DMS 273 treated with DMSO at 0.1 percent for 48 hours (cell line): ENCODE data around the gene HOXD8.
A peak's percentile ranks its signal among the peaks of the same experiment; 100 is the strongest.

Experiments used
- DNase-seq: peaks from one replicate; lab custom pipeline; 2025; lab: John Stamatoyannopoulos, UW

HOXD8 gene

GRCh38 chr2:176160986-176161824 is 31.7 kb downstream of the HOXD8 start:
- no peak for DNase-seq

DNA sequence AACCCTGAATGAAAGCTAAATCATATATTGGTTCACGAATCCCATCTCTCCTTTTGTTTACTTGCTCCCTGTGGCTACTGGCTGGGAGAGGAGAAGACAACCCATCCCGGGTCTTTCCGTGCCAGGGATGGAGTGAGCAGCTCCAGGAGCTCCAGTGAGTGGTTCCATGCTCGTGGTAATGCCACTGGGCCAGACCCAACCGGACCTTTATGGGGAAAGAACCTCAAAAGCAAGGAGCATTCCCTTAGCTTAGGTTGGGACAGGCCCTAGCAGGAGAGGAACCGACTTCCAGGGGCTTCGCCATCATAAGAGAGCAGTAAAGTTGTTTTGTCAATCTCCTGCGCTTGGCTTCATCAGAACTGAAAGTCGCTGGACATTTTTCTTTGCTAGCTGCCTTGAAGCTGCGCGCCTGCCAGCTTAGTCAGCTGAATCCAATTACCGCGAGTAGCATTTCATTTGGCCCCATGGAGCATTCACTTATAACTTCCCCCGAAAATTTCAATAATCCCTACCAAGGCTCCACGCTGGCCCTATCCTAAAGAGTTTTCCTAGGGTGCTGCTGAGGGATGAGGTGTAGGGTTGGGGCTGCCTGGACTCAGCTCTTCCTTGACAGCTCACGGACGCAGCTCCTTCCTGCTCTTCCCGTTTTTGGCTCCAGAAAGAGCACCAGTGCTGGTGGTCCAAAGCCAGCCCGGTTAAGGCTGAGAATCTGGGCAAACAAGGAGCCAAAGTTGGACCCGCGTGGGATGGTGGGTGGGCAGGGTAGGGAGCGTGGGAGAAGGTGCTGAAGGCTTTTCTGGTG is 32.5 kb downstream of the HOXD8 start:
- no peak for DNase-seq

DNA sequence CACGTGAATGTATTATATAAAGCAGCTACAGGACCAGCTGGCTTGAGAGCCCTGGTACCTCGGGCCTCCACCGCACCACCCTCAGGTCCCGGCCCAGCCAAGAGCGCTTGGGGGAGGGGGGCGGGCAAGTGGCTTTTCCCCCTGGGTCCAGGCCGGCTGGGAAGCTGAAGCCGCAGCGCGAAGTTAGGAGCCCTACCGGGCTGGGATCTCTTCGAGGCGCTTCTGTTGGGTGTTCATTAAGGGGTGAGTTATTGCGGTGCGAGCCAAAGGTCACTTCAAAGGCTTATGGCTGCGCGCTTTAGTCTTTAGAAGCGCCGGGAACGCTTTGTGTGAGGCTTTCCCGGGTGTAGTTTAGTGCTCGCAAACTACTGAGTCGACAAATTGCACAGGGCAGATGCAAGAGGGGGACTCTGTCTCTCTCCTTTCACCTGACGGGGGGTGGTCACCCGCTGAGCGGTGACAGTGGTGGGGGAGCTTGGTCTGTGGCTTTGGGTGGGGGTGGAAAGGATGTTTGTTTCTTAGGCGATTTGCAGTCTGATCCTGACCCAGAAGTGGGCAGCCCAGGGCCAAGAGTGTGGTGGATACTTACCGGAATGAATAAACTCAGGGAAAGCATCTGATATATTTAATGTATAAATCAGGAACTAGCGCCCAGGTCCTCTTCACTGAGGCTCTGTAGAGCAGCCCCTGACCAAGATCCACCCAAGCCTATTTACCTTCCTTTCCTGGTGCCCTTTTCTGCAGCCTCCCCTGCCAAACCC is 33.6 kb downstream of the HOXD8 start:
- no peak for DNase-seq

DNA sequence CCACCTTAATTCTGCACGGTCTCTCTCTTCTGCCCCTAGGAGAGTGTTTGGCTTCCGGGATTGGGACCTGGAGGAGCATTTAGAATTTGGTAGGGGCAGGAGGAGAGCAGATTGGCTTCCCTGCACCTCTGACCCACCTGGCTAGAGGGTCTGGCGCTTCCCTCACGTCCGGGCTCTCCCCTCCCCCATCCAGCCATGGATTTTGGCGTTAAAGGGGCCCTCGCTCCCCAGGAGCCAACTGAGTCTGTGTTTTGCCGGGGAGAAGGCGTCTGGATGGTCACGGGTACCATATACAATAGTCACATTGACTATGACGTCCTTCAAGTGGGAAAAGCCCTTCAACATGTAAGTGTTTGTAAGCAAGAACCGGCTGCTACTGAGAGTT is 34.2 kb downstream of the HOXD8 start:
- DNase-seq = no peak

DNA sequence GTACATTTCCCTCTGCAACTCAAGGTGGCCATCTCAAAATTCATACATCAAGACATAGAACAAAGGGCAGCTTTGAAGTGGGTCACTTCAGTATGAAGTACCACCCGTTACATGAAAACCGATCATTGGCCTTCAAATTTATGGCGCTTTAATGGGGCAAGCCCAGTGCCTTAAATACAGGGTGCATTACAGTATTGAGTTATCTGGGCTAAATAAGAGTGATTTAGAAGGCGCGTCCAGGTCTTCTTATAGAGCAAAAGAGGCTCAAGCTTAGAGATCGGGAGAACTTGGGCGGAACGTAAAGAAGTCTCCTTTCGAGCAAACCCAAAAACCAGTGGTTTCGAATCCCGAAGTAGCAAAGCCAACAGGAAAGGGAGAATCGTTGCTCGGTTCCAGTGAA is 34.7 kb downstream of the HOXD8 start:
- no peak for DNase-seq

- no peak for DNase-seq
Measured at GRCh38 chr2:176164611-176165369, 35.3 kb downstream of the HOXD8 start.

- DNase-seq = no peak
Measured at GRCh38 chr2:176165370-176166050, 36.0 kb downstream of the HOXD8 start.

- DNase-seq = no peak
Measured at GRCh38 chr2:176166272-176166671, 36.8 kb downstream of the HOXD8 start.

DNA sequence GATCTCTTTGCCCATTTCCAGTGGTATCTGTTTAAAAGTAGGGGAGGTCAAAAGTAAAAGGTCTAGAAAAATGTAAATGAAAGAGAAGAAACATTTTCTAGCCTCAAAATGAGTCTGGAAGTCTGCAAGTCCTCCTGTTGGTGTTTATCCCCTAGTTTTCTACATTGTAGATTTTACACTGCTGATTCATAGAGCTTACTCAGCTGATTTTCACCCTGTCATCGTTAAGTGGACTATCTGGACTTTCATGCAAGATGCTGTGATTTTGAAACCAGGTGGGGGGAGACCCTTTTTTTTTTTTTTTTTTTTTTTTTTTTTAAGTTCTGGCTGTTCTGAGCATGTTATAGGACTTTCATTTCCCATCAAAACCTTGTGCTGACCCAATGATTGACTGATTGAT is 37.9 kb downstream of the HOXD8 start:
- DNase-seq = no peak

DNA sequence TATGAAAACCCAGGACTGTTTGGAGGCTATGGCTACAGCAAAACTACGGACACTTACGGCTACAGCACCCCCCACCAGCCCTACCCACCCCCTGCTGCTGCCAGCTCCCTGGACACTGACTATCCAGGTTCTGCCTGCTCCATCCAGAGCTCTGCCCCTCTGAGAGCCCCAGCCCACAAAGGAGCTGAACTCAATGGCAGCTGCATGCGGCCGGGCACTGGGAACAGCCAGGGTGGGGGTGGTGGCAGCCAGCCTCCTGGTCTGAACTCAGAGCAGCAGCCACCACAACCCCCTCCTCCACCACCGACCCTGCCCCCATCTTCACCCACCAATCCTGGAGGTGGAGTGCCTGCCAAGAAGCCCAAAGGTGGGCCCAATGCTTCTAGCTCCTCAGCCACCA is 39.7 kb downstream of the HOXD8 start:
- no peak for DNase-seq

- DNase-seq = no peak
Measured at GRCh38 chr2:176169711-176170110, 40.2 kb downstream of the HOXD8 start.

GRCh38 chr2:176170602-176171305 is 41.2 kb downstream of the HOXD8 start:
- no peak for DNase-seq

GRCh38 chr2:176171351-176172006 is 42.0 kb downstream of the HOXD8 start:
- no peak for DNase-seq

- DNase-seq = no peak
Measured at GRCh38 chr2:176172007-176172894, 42.7 kb downstream of the HOXD8 start.

DNA sequence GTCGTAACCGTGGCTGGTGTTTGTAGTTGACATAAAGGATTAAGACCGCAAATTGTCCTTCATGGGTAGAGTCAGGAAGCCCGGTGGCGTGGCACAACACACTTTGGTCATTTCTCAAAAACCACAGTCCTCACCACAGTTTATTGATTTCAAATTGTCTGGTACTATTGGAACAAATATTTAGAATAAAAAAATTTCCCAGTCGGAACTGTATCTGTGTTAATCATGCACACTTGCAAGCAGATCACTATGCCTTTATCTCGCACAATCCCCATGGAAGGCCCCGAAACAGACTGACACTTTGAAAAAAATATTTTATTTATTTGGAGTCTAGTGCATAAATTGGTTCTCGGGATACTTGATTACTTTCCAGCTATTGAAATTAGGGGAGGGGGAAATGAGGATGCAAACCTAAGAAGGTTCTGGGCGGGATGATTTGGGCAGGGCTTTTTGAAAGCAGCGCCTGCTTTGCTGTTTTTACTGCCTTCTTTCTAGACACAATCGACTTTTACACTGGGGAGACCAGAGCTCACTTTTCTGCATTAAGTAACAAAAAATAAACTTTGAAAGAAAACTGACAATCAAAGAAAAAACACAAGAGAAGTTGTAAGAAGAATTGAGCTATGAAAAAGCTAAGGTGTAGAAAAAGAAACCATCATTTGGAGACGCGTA is 43.5 kb downstream of the HOXD8 start:
- DNase-seq = no peak

- no peak for DNase-seq
Measured at GRCh38 chr2:176173567-176174381, 44.3 kb downstream of the HOXD8 start.

DNA sequence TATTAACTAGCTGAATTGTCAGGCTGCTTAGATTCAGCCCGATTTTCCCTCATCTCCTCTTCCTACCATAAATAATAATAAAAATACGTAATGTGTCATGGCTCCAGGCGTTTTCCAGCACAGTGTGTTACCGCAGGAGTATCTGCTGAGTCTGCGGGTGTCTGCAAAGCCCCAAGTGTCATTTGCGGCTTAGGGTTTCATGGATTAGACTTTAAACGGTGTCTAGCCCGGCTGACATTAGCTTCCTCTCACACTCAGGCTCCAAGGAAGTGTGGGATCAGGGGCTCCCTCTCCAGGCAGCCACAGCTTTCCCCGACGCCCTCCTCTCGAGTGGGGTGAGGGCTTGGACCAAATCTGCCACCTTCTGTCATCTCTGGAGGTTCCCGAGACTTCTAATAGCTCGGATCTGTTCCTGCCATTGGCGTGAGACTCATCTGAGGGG is 44.9 kb downstream of the HOXD8 start:
- peak; percentile 14 for DNase-seq
